Measurements from ENCODE around the gene AQP1.

DNA sequence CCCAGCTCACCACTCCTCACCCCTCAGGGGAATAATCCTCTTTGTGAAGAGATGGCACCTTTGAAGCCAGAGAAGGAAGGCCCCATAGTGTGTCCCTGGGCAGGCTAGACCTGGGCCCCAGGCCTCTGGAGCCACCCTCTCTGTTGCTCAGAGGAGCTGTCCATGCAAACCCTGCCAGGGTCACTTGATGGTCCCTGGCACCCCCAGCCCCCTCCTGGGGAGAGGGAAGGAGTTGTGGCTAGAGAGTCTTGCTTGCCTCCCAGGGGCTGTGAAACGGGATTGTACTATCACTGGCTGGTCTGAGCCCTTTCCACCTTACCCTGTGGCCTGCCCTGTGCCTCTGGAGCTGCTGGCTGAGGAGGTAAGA is 57.9 kb downstream of the AQP1 start:
- TF ChIP-seq CTCF (IDR thresholded peaks at IDR 0.05 in 4 of 5, conservative IDR thresholded peaks at IDR 0.05 in 1 of 5) (no peak), POLR2A (IDR thresholded peaks at IDR 0.05) (no peak)

Measured in gastrocnemius medialis (tissue), 4 donors.